ENCODE data around the gene EGFL7.

The EGFL7 gene

GRCh38 chr9:136644343-136644592, 18.4 kb upstream of the EGFL7 start:
- TF ChIP-seq ZFX (IDR thresholded peaks at IDR 0.05; ENCODE audit: borderline replicate concordance), result no peak
- no peak for TF ChIP-seq CTCF (IDR thresholded peaks at IDR 0.05)
- no peak overlapping the region for H3K27ac ChIP-seq

GRCh38 chr9:136644593-136645351, 17.9 kb upstream of the EGFL7 start:
- TF ChIP-seq CTCF (IDR thresholded peaks at IDR 0.05) (peak; percentile 94), ZFX (IDR thresholded peaks at IDR 0.05; ENCODE audit: borderline replicate concordance) (no peak)
- H3K27ac ChIP-seq, result no peak overlapping the region

GRCh38 chr9:136645352-136645902, 17.3 kb upstream of the EGFL7 start:
- H3K27ac ChIP-seq, result no peak overlapping the region
- TF ChIP-seq ZFX (IDR thresholded peaks at IDR 0.05; ENCODE audit: borderline replicate concordance) (no peak), CTCF (IDR thresholded peaks at IDR 0.05) (no peak)

- H3K27ac ChIP-seq, result no peak overlapping the region
- TF ChIP-seq ZFX (IDR thresholded peaks at IDR 0.05; ENCODE audit: borderline replicate concordance), result no peak
- no peak for TF ChIP-seq CTCF (IDR thresholded peaks at IDR 0.05)
These were observed 16.6 kb upstream of the EGFL7 start for GRCh38 chr9:136645903-136646754.

GRCh38 chr9:136646827-136647711, 15.6 kb upstream of the EGFL7 start:
- TF ChIP-seq ZFX (IDR thresholded peaks at IDR 0.05; ENCODE audit: borderline replicate concordance), result no peak
- TF ChIP-seq CTCF (IDR thresholded peaks at IDR 0.05), result no peak

GRCh38 chr9:136648751-136649150, 14.0 kb upstream of the EGFL7 start:
- no peak overlapping the region for H3K27ac ChIP-seq
- TF ChIP-seq CTCF (IDR thresholded peaks at IDR 0.05), result no peak
- no peak for TF ChIP-seq ZFX (IDR thresholded peaks at IDR 0.05; ENCODE audit: borderline replicate concordance)

More at GRCh38 chr9:136646827-136647711, 15.6 kb upstream of the EGFL7 start:
- no peak overlapping the region for H3K27ac ChIP-seq

Data from 22Rv1 (cell line).